SK-N-SH treated with all-trans-retinoic acid at 6 μM for 48 hours (cell line): Measurements from ENCODE around the gene FAM32A.

Source experiments
- ARNTL ChIP-seq: fragments of 450-650 bp; formaldehyde crosslinking; IDR thresholded peaks from 2 replicates; pipeline ENCODE4 v1.5.0; 2020; ENCODE audit warnings: low read depth, mild to moderate bottlenecking, moderate library complexity, borderline replicate concordance
- CSDC2 ChIP-seq: fragments of 250-450 bp; sonication (Bioruptor Pico); IDR thresholded peaks from 2 replicates; pipeline ENCODE4 v1.5.0; 2020; ENCODE audit warnings: mild to moderate bottlenecking, moderate library complexity
- ISL1 ChIP-seq: fragments of 250-450 bp; sonication (Bioruptor Pico); IDR thresholded peaks from 2 replicates; pipeline ENCODE4 v2.1.2; 2022; ENCODE audit warnings: mild to moderate bottlenecking, moderate library complexity
- OSR1 ChIP-seq: fragments of 250-450 bp; sonication (Bioruptor Pico); IDR thresholded peaks from 2 replicates; pipeline ENCODE4 v1.8.0; 2022; ENCODE audit warnings: moderate library complexity, mild to moderate bottlenecking, inconsistent platforms
- PPARA ChIP-seq: fragments of 250-450 bp; sonication (Bioruptor Pico); IDR thresholded peaks from 2 replicates; pipeline ENCODE4 v1.5.0; 2020; ENCODE audit warnings: mild to moderate bottlenecking, borderline replicate concordance
- RARB ChIP-seq: fragments of 250-450 bp; sonication (Bioruptor Pico); IDR thresholded peaks from 2 replicates; pipeline ENCODE4 v1.8.0; 2021; ENCODE audit warnings: mild to moderate bottlenecking, moderate library complexity
- TOX ChIP-seq: fragments of 250-450 bp; sonication (Bioruptor Pico); IDR thresholded peaks from 2 replicates; pipeline ENCODE4 v1.8.0; 2021; ENCODE audit warnings: mild to moderate bottlenecking, moderate library complexity, borderline replicate concordance
- ZFP30 ChIP-seq: fragments of 450-650 bp; formaldehyde crosslinking; IDR thresholded peaks from 2 replicates; pipeline ENCODE4 v1.5.0; 2022; ENCODE audit warnings: mild to moderate bottlenecking, moderate library complexity
- ZNF565 ChIP-seq: fragments of 450-650 bp; formaldehyde crosslinking; conservative IDR thresholded peaks from 2 replicates; pipeline ENCODE4 v1.5.0; 2020; ENCODE audit warnings: low read depth, mild to moderate bottlenecking, moderate library complexity
- TF ChIP-seq, protein P1 (sequence below): fragments of 250-450 bp; sonication (Bioruptor Pico); IDR thresholded peaks from 2 replicates; pipeline ENCODE4 v1.8.0; 2020; ENCODE audit warnings: mild to moderate bottlenecking, moderate library complexity, borderline replicate concordance
- TF ChIP-seq, protein P2 (sequence below): fragments of 250-450 bp; sonication (Bioruptor Pico); IDR thresholded peaks from 2 replicates; pipeline ENCODE4 v1.5.0; 2020; ENCODE audit warnings: mild to moderate bottlenecking, moderate library complexity
- TF ChIP-seq, protein P3 (sequence below): fragments of 250-450 bp; sonication (Bioruptor Pico); IDR thresholded peaks from 2 replicates; pipeline ENCODE4 v1.5.1; 2020; ENCODE audit warnings: low read depth, mild to moderate bottlenecking, moderate library complexity

- TF ChIP-seq CSDC2 (CRISPR knock-in tag) (no peak), ZFP30 (CRISPR knock-in tag) (no peak), RARB (CRISPR knock-in tag) (no peak), ZNF565 (no peak), ISL1 (CRISPR knock-in tag) (no peak), PPARA (CRISPR knock-in tag) (no peak), TOX (CRISPR knock-in tag) (no peak), OSR1 (CRISPR knock-in tag) (no peak), ARNTL (CRISPR knock-in tag) (no peak)
- TF ChIP-seq, protein P1, sequence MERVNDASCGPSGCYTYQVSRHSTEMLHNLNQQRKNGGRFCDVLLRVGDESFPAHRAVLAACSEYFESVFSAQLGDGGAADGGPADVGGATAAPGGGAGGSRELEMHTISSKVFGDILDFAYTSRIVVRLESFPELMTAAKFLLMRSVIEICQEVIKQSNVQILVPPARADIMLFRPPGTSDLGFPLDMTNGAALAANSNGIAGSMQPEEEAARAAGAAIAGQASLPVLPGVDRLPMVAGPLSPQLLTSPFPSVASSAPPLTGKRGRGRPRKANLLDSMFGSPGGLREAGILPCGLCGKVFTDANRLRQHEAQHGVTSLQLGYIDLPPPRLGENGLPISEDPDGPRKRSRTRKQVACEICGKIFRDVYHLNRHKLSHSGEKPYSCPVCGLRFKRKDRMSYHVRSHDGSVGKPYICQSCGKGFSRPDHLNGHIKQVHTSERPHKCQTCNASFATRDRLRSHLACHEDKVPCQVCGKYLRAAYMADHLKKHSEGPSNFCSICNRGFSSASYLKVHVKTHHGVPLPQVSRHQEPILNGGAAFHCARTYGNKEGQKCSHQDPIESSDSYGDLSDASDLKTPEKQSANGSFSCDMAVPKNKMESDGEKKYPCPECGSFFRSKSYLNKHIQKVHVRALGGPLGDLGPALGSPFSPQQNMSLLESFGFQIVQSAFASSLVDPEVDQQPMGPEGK: no peak
- TF ChIP-seq, protein P2, sequence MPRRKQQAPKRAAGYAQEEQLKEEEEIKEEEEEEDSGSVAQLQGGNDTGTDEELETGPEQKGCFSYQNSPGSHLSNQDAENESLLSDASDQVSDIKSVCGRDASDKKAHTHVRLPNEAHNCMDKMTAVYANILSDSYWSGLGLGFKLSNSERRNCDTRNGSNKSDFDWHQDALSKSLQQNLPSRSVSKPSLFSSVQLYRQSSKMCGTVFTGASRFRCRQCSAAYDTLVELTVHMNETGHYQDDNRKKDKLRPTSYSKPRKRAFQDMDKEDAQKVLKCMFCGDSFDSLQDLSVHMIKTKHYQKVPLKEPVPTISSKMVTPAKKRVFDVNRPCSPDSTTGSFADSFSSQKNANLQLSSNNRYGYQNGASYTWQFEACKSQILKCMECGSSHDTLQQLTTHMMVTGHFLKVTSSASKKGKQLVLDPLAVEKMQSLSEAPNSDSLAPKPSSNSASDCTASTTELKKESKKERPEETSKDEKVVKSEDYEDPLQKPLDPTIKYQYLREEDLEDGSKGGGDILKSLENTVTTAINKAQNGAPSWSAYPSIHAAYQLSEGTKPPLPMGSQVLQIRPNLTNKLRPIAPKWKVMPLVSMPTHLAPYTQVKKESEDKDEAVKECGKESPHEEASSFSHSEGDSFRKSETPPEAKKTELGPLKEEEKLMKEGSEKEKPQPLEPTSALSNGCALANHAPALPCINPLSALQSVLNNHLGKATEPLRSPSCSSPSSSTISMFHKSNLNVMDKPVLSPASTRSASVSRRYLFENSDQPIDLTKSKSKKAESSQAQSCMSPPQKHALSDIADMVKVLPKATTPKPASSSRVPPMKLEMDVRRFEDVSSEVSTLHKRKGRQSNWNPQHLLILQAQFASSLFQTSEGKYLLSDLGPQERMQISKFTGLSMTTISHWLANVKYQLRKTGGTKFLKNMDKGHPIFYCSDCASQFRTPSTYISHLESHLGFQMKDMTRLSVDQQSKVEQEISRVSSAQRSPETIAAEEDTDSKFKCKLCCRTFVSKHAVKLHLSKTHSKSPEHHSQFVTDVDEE: no peak
- TF ChIP-seq, protein P3, sequence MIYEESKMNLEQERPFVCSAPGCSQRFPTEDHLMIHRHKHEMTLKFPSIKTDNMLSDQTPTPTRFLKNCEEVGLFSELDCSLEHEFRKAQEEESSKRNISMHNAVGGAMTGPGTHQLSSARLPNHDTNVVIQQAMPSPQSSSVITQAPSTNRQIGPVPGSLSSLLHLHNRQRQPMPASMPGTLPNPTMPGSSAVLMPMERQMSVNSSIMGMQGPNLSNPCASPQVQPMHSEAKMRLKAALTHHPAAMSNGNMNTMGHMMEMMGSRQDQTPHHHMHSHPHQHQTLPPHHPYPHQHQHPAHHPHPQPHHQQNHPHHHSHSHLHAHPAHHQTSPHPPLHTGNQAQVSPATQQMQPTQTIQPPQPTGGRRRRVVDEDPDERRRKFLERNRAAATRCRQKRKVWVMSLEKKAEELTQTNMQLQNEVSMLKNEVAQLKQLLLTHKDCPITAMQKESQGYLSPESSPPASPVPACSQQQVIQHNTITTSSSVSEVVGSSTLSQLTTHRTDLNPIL (CRISPR knock-in tag): no peak
These were observed 21.4 kb downstream of the FAM32A start for GRCh38 chr19:16206637-16207036.
